ENCODE data around the gene NRG2. TPM values are rescaled to one million over a fixed set of nuclear protein-coding genes. Genes with fewer than 3 reads are reported as not detected.

Gene NRG2
- total RNA-seq, 1 experiment from 2014 or later = 1.8 TPM

GRCh38 chr5:140073296-140073695, 30.2 kb upstream of the NRG2 start:
- H3F3A ChIP-seq (ENCODE audit: low read length, unreplicated experiment) = no peaks in the 10 kb centered on the region
- H3K79me2 ChIP-seq (ENCODE audit: low read length) = no peaks in the 10 kb centered on the region
- no peak overlapping the region for H3K4me2 ChIP-seq (ENCODE audit: low read length)
- no peaks in the 10 kb centered on the region for H3K9me2 ChIP-seq (replicated peaks; ENCODE audit: low read length)
- H3K27ac ChIP-seq (ENCODE audit: low read length) = no peak overlapping the region
- H3K4me3 ChIP-seq (ENCODE audit: low read length) = no peak overlapping the region
- no peaks in the 10 kb centered on the region for H3K36me3 ChIP-seq (ENCODE audit: low read depth, low read length)
- ChIA-PET POLR2A (ENCODE audit: unreplicated experiment) (interaction anchor here (0.5 kb wide), 1 partner anchor 51 kb away, joined by 3 read pairs; no protein-coding TSS in a partner anchor), CTCF (interaction anchor here (1.0 kb wide), 1 partner anchor 81 kb away, joined by 3 read pairs; no protein-coding TSS in a partner anchor)
- BruUV-seq (replicated peaks) = no TSS peak
- TF ChIP-seq CTCF (conservative IDR thresholded peaks at IDR 0.05; ENCODE audit: low read depth, low read length) (peak; percentile 73), EZH2 (IDR thresholded peaks at IDR 0.05; ENCODE audit: low read length, unreplicated experiment) (no peak)
- H3K9ac ChIP-seq (ENCODE audit: low read length) = no peak overlapping the region
- H2AFZ ChIP-seq (ENCODE audit: low read length) = peak overlapping the region; percentile 54
- no peaks in the 10 kb centered on the region for H4K20me1 ChIP-seq (ENCODE audit: low read length)
- peaks cover 5% of the 10 kb centered on the region; the same call in 1 of the 2 replicates for H3K27me3 ChIP-seq (ENCODE audit: low read length)
- peak; percentile 45 for DNase-seq
- ATAC-seq = no peak
- intact Hi-C loops (cut with micrococcal nuclease) = no loop called here
- no peaks in the 10 kb centered on the region for H3K4me1 ChIP-seq (ENCODE audit: insufficient read depth, low read length)
- H3K9me3 ChIP-seq (ENCODE audit: low read length) = no peaks in the 10 kb centered on the region

- H3K9me2 ChIP-seq (replicated peaks; ENCODE audit: low read length) = no peaks in the 10 kb centered on the region
- H3K4me2 ChIP-seq (ENCODE audit: low read length) = no peak overlapping the region
- H3K4me3 ChIP-seq (ENCODE audit: low read length) = no peak overlapping the region
- no peak for DNase-seq
- POLR2A ChIA-PET (ENCODE audit: unreplicated experiment) = interaction anchor here (0.5 kb wide), 1 partner anchor 51 kb away, joined by 3 read pairs; no protein-coding TSS in a partner anchor
- H4K20me1 ChIP-seq (ENCODE audit: low read length) = no peaks in the 10 kb centered on the region
- intact Hi-C loops (cut with micrococcal nuclease) = no loop called here
- no peak overlapping the region for H3K9ac ChIP-seq (ENCODE audit: low read length)
- H2AFZ ChIP-seq (ENCODE audit: low read length) = no peak overlapping the region
- H3K27ac ChIP-seq (ENCODE audit: low read length) = no peak overlapping the region
- no peaks in the 10 kb centered on the region for H3K36me3 ChIP-seq (ENCODE audit: low read depth, low read length)
- H3K9me3 ChIP-seq (ENCODE audit: low read length) = no peaks in the 10 kb centered on the region
- H3F3A ChIP-seq (ENCODE audit: low read length, unreplicated experiment) = no peaks in the 10 kb centered on the region
- ATAC-seq = no peak
- no peaks in the 10 kb centered on the region for H3K79me2 ChIP-seq (ENCODE audit: low read length)
- no peaks in the 10 kb centered on the region for H3K4me1 ChIP-seq (ENCODE audit: insufficient read depth, low read length)
- BruUV-seq (replicated peaks) = no TSS peak
- CTCF ChIA-PET = interaction anchor here (0.8 to 1.0 kb wide), 2 partner anchors 82 to 96 kb away, joined by 3 read pairs; no protein-coding TSS in a partner anchor
- H3K27me3 ChIP-seq (ENCODE audit: low read length) = peaks cover 10% of the 10 kb centered on the region; the same call in 1 of the 2 replicates
- TF ChIP-seq EZH2phosphoT487 (IDR thresholded peaks at IDR 0.05; ENCODE audit: borderline replicate concordance, low read length) (no peak), EZH2 (IDR thresholded peaks at IDR 0.05; ENCODE audit: low read length, unreplicated experiment) (no peak), CTCF (conservative IDR thresholded peaks at IDR 0.05; ENCODE audit: low read depth, low read length) (no peak)
Observed at GRCh38 chr5:140072812-140073211, 29.7 kb upstream of the NRG2 start.

- Histone ChIP-seq H3K27me3 (ENCODE audit: low read length) (peaks cover 72% of the 10 kb centered on the region), H3K4me1 (ENCODE audit: insufficient read depth, low read length) (no peaks in the 10 kb centered on the region), H2AFZ (ENCODE audit: low read length) (no peak overlapping the region), H3K9me2 (replicated peaks; ENCODE audit: low read length) (no peaks in the 10 kb centered on the region), H3K4me2 (ENCODE audit: low read length) (no peak overlapping the region), H3K27ac (ENCODE audit: low read length) (no peak overlapping the region), H3K9ac (ENCODE audit: low read length) (no peak overlapping the region), H3F3A (ENCODE audit: low read length, unreplicated experiment) (no peaks in the 10 kb centered on the region), H3K9me3 (ENCODE audit: low read length) (no peaks in the 10 kb centered on the region), H4K20me1 (ENCODE audit: low read length) (no peaks in the 10 kb centered on the region), H3K36me3 (ENCODE audit: low read depth, low read length) (no peaks in the 10 kb centered on the region), H3K79me2 (ENCODE audit: low read length) (no peaks in the 10 kb centered on the region), H3K4me3 (ENCODE audit: low read length) (no peak overlapping the region)
- no TSS peak for BruUV-seq (replicated peaks)
- TF ChIP-seq EZH2 (IDR thresholded peaks at IDR 0.05; ENCODE audit: low read length, unreplicated experiment) (no peak), CTCF (conservative IDR thresholded peaks at IDR 0.05; ENCODE audit: low read depth, low read length) (no peak), EZH2phosphoT487 (IDR thresholded peaks at IDR 0.05; ENCODE audit: borderline replicate concordance, low read length) (no peak)
- CTCF ChIA-PET = no interaction called here
- POLR2A ChIA-PET (ENCODE audit: unreplicated experiment) = no interaction called here
- DNase-seq (no peak), ATAC-seq (no peak)
- intact Hi-C loops (cut with micrococcal nuclease) = no loop called here
Observed at GRCh38 chr5:140060816-140061215, 17.7 kb upstream of the NRG2 start.

Data from PC-3 (cell line).